Liver (tissue), 9 donors: ENCODE data around the gene OSBPL9. TPM values are rescaled to one million over a fixed set of nuclear protein-coding genes. Genes with fewer than 3 reads are reported as not detected.
A peak's percentile ranks its signal among the peaks of the same experiment; 100 is the strongest.

ENCODE experiments used
- DNase-seq: peaks from one replicate; pipeline ENCODE4 v3.0.0-alpha.2; 2017; ENCODE audit warnings: low spot score
- H3K27ac ChIP-seq, 2 donors: one replicate each; pipeline ENCODE4 v1.7.0; 2013; ENCODE audit warnings: inconsistent platforms in 2 of 2, low read length in 2 of 2, control low read depth in 1 of 2, low read depth in 1 of 2, mild to moderate bottlenecking in 1 of 2
- H3K27me3 ChIP-seq, 4 donors: one replicate each; pipeline versions ENCODE4 v1.6.1 to v1.7.0; 2013; ENCODE audit warnings: low read length in 3 of 4, inconsistent platforms in 1 of 4, mild to moderate bottlenecking in 1 of 4, moderate library complexity in 1 of 4; ENCODE audit not compliant: control insufficient read depth in 4 of 4, insufficient read depth in 4 of 4
- H3K36me3 ChIP-seq, 4 donors: one replicate each; pipeline versions ENCODE4 v1.6.1 to v1.7.0; 2013; ENCODE audit warnings: low read length in 3 of 4, mild to moderate bottlenecking in 3 of 4, low read depth in 1 of 4, moderate library complexity in 1 of 4; ENCODE audit not compliant: control insufficient read depth in 4 of 4, insufficient read depth in 3 of 4
- H3K4me1 ChIP-seq, 4 donors: one replicate each; pipeline versions ENCODE4 v1.6.1 to v1.7.0; 2013; ENCODE audit warnings: low read length in 3 of 4, mild to moderate bottlenecking in 3 of 4, moderate library complexity in 1 of 4; ENCODE audit not compliant: control insufficient read depth in 4 of 4, insufficient read depth in 4 of 4
- H3K4me3 ChIP-seq, 3 donors: one replicate each; pipeline versions ENCODE4 v1.6.1 to v1.7.0; 2013; ENCODE audit warnings: low read length in 3 of 3, control low read depth in 1 of 3, low read depth in 1 of 3, mild to moderate bottlenecking in 1 of 3
- H3K9ac ChIP-seq, 2 donors: one replicate each; pipeline ENCODE4 v1.7.0; 2013; ENCODE audit warnings: low read length in 2 of 2, mild to moderate bottlenecking in 2 of 2, moderate library complexity in 2 of 2, control low read depth in 1 of 2, low read depth in 1 of 2
- H3K9me3 ChIP-seq, 4 donors: one replicate each; pipeline versions ENCODE4 v1.6.1 to v1.7.0; 2013; ENCODE audit warnings: low read length in 3 of 4; ENCODE audit not compliant: control insufficient read depth in 4 of 4
- ATF3 ChIP-seq: IDR thresholded peaks from 2 replicates; pipeline ENCODE4 v1.6.1; 2016; ENCODE audit warnings: antibody characterized with exemption
- EGR1 ChIP-seq, 2 donors: IDR thresholded peaks; 2 replicates each; pipeline ENCODE4 v1.6.1; 2016 to 2018; ENCODE audit warnings: antibody characterized with exemption in 2 of 2, low read depth in 2 of 2
- FOXA1 ChIP-seq: IDR thresholded peaks from 2 replicates; pipeline ENCODE4 v1.6.1; 2016; ENCODE audit warnings: antibody characterized with exemption
- FOXA2 ChIP-seq: IDR thresholded peaks from 2 replicates; pipeline ENCODE4 v1.6.1; 2016; ENCODE audit warnings: antibody characterized with exemption
- GABPA ChIP-seq, 2 donors: IDR thresholded peaks in 1 of 2; conservative IDR thresholded peaks in 1 of 2; 2 replicates each; pipeline ENCODE4 v1.6.1; 2016; ENCODE audit warnings: antibody characterized with exemption in 2 of 2, mild to moderate bottlenecking in 1 of 2, moderate library complexity in 1 of 2
- HNF4A ChIP-seq, 2 donors: conservative IDR thresholded peaks; 2 replicates each; pipeline ENCODE4 v1.6.1; 2016; ENCODE audit warnings: antibody characterized with exemption in 2 of 2, mild to moderate bottlenecking in 2 of 2
- HNF4G ChIP-seq: IDR thresholded peaks from 2 replicates; pipeline ENCODE4 v1.6.1; 2016; ENCODE audit warnings: antibody characterized with exemption
- JUND ChIP-seq, 2 donors: IDR thresholded peaks; 2 replicates each; pipeline ENCODE4 v1.6.1; 2016; ENCODE audit warnings: antibody characterized with exemption in 2 of 2
- NR2F2 ChIP-seq: IDR thresholded peaks from 2 replicates; pipeline ENCODE4 v1.6.1; 2016; ENCODE audit warnings: antibody characterized with exemption
- RAD21 ChIP-seq, 2 donors: IDR thresholded peaks; 2 replicates each; pipeline ENCODE4 v1.6.1; 2016; ENCODE audit warnings: antibody characterized with exemption in 2 of 2, mild to moderate bottlenecking in 2 of 2
- RXRA ChIP-seq, 2 donors: IDR thresholded peaks; 2 replicates each; pipeline ENCODE4 v1.6.1; 2017 to 2018; ENCODE audit warnings: antibody characterized with exemption in 2 of 2, mild to moderate bottlenecking in 1 of 2
- SP1 ChIP-seq: IDR thresholded peaks from 2 replicates; pipeline ENCODE4 v1.6.1; 2018; ENCODE audit warnings: antibody characterized with exemption, mild to moderate bottlenecking
- TAF1 ChIP-seq: conservative IDR thresholded peaks from 2 replicates; pipeline ENCODE4 v1.6.1; 2016; ENCODE audit warnings: antibody characterized with exemption, mild to moderate bottlenecking
- YY1 ChIP-seq: IDR thresholded peaks from 2 replicates; pipeline ENCODE4 v1.6.1; 2016; ENCODE audit warnings: antibody characterized with exemption, mild to moderate bottlenecking
- WGBS: extraction: QIAGEN DNeasy Blood & Tissue Kit; methylation state at CpG from one replicate; pipeline ENCODE4 v1.1.7; 2013; 5-methylcytosine and 5-hydroxymethylcytosine counted together
- polyA plus RNA-seq, 2 donors: library from polyadenylated mRNA; stranded (reverse) in 1 of 2; unstranded in 1 of 2; fragments of 200-250 nt in 1 of 2; fragments of >200 nt in 1 of 2; fragmentation: Nextera tagmentation in 1 of 2; extraction: Ambion mirVana in 1 of 2; gene quantifications; one replicate each; pipeline versions ENCODE4 v1.2.1 to v1.2.3, GENCODE V29; 2013 to 2015
- total RNA-seq, 2 donors: library from RNA; depleted of rRNA; stranded (reverse); fragments of >200 nt; gene quantifications; one replicate each; pipeline ENCODE4 v1.2.3, GENCODE V29; 2014
- TF ChIP-seq, protein P1 (sequence below): fragments of 150-350 bp; IDR thresholded peaks from 2 replicates; pipeline ENCODE4 v1.5.1; 2017; ENCODE audit warnings: improper control_type of control experiment, low read depth, low read length; ENCODE audit not compliant: missing input control
- TF ChIP-seq, protein P2 (sequence below): IDR thresholded peaks from 2 replicates; pipeline ENCODE4 v1.6.1; 2016; ENCODE audit warnings: antibody characterized with exemption
- TF ChIP-seq, protein P3 (sequence below): IDR thresholded peaks from 2 replicates; pipeline ENCODE4 v1.6.1; 2016; ENCODE audit warnings: antibody characterized with exemption, mild to moderate bottlenecking
- TF ChIP-seq, protein P4 (sequence below): IDR thresholded peaks from 2 replicates; pipeline ENCODE4 v1.6.1; 2016; ENCODE audit warnings: antibody characterized with exemption
- donor health status: healthy.
- donor health status: healthy.
- donor health status: healthy.
- donor health status: healthy.
- donor health status: healthy.

Gene OSBPL9
- total and polyA plus RNA-seq, 4 donors, result 52.1 to 129 (median 60.4) TPM

DNA sequence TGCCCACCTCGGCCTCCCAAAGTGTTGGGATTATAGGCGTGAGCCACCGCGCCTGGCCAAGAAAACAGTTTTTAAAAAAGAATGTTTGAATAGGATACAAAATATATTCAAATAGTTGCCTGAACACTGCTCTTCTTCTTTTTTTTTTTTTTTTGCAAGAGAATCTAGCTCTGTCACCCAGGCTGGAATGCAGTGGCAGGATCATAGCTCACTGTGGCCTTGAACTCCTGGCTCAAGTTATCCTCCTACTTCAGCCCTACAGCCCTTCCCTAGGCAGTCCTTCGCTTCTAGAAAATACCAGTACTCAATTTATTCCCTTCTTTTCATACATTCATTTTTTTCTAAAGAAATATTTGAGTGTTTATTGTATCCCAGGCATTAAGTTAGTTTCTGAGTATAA lies 67.9 kb downstream of the OSBPL9 start:
- Histone ChIP-seq H3K27me3 (no peaks in the 10 kb centered on the region), H3K9ac (no peak overlapping the region), H3K9me3 (no peaks in the 10 kb centered on the region), H3K4me1 (peaks cover 8 to 23% (median 11%) of the 10 kb centered on the region in 4 donors), H3K27ac (no peak overlapping the region), H3K4me3 (no peak overlapping the region), H3K36me3 (no peaks in the 10 kb centered on the region)
- WGBS, result 98% methylated on average over 5 of the region's 5 CpGs
- DNase-seq, result no peak
- TF ChIP-seq RXRA (IDR thresholded peaks at IDR 0.05), result peak in 1 of 2 donors; percentile 5
- no peak for TF ChIP-seq JUND (IDR thresholded peaks at IDR 0.05)
- no peak for TF ChIP-seq FOXA1
- TF ChIP-seq, protein P1, sequence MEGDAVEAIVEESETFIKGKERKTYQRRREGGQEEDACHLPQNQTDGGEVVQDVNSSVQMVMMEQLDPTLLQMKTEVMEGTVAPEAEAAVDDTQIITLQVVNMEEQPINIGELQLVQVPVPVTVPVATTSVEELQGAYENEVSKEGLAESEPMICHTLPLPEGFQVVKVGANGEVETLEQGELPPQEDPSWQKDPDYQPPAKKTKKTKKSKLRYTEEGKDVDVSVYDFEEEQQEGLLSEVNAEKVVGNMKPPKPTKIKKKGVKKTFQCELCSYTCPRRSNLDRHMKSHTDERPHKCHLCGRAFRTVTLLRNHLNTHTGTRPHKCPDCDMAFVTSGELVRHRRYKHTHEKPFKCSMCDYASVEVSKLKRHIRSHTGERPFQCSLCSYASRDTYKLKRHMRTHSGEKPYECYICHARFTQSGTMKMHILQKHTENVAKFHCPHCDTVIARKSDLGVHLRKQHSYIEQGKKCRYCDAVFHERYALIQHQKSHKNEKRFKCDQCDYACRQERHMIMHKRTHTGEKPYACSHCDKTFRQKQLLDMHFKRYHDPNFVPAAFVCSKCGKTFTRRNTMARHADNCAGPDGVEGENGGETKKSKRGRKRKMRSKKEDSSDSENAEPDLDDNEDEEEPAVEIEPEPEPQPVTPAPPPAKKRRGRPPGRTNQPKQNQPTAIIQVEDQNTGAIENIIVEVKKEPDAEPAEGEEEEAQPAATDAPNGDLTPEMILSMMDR, result no peak
- no peak for TF ChIP-seq RAD21 (IDR thresholded peaks at IDR 0.05)
- no peak for TF ChIP-seq YY1
- TF ChIP-seq GABPA (IDR thresholded peaks at IDR 0.05 in 1 of 2, conservative IDR thresholded peaks at IDR 0.05 in 1 of 2), result no peak
- TF ChIP-seq, protein P2, sequence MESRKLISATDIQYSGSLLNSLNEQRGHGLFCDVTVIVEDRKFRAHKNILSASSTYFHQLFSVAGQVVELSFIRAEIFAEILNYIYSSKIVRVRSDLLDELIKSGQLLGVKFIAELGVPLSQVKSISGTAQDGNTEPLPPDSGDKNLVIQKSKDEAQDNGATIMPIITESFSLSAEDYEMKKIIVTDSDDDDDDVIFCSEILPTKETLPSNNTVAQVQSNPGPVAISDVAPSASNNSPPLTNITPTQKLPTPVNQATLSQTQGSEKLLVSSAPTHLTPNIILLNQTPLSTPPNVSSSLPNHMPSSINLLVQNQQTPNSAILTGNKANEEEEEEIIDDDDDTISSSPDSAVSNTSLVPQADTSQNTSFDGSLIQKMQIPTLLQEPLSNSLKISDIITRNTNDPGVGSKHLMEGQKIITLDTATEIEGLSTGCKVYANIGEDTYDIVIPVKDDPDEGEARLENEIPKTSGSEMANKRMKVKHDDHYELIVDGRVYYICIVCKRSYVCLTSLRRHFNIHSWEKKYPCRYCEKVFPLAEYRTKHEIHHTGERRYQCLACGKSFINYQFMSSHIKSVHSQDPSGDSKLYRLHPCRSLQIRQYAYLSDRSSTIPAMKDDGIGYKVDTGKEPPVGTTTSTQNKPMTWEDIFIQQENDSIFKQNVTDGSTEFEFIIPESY, result no peak

DNA sequence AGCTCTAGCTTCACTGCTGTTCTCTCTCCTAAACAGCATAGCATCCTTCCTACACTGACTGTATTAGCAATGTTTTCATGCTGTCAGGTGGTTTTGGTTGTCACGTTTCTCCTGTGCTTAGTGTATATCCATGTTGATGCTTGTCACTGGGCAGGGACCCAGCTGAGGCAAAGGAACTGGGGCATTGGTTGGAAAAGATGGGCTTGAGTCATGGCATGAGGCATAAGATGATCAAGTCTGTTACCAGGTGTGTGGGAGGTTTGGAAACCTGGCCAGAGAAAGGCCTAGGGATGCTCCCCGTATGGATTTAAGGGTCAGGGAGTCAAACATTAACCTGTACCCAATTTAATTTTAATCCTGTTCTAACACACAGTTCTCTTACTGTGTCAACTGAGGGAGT lies 69.6 kb downstream of the OSBPL9 start:
- 31% methylated on average over 2 of the region's 2 CpGs for WGBS
- H3K9ac ChIP-seq, result no peak overlapping the region
- H3K4me3 ChIP-seq, result no peak overlapping the region
- H3K27ac ChIP-seq, result peak overlapping the region; percentile 2 to 71
- no peaks in the 10 kb centered on the region for H3K27me3 ChIP-seq
- TF ChIP-seq NR2F2 (no peak), RAD21 (IDR thresholded peaks at IDR 0.05) (no peak), GABPA (IDR thresholded peaks at IDR 0.05 in 1 of 2, conservative IDR thresholded peaks at IDR 0.05 in 1 of 2) (no peak), SP1 (no peak), ATF3 (no peak), FOXA2 (no peak), JUND (IDR thresholded peaks at IDR 0.05) (no peak), HNF4G (no peak), TAF1 (no peak), RXRA (IDR thresholded peaks at IDR 0.05) (peak in 1 of 2 donors; percentile 50), FOXA1 (no peak), HNF4A (conservative IDR thresholded peaks at IDR 0.05) (peak; percentile 20 to 30), EGR1 (IDR thresholded peaks at IDR 0.05; ENCODE audit: low read depth in 2 of 2) (no peak), YY1 (peak; percentile 56)
- TF ChIP-seq, protein P3, sequence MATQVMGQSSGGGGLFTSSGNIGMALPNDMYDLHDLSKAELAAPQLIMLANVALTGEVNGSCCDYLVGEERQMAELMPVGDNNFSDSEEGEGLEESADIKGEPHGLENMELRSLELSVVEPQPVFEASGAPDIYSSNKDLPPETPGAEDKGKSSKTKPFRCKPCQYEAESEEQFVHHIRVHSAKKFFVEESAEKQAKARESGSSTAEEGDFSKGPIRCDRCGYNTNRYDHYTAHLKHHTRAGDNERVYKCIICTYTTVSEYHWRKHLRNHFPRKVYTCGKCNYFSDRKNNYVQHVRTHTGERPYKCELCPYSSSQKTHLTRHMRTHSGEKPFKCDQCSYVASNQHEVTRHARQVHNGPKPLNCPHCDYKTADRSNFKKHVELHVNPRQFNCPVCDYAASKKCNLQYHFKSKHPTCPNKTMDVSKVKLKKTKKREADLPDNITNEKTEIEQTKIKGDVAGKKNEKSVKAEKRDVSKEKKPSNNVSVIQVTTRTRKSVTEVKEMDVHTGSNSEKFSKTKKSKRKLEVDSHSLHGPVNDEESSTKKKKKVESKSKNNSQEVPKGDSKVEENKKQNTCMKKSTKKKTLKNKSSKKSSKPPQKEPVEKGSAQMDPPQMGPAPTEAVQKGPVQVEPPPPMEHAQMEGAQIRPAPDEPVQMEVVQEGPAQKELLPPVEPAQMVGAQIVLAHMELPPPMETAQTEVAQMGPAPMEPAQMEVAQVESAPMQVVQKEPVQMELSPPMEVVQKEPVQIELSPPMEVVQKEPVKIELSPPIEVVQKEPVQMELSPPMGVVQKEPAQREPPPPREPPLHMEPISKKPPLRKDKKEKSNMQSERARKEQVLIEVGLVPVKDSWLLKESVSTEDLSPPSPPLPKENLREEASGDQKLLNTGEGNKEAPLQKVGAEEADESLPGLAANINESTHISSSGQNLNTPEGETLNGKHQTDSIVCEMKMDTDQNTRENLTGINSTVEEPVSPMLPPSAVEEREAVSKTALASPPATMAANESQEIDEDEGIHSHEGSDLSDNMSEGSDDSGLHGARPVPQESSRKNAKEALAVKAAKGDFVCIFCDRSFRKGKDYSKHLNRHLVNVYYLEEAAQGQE, result no peak
- TF ChIP-seq, protein P4, sequence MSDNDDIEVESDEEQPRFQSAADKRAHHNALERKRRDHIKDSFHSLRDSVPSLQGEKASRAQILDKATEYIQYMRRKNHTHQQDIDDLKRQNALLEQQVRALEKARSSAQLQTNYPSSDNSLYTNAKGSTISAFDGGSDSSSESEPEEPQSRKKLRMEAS, result no peak
- TF ChIP-seq, protein P2, result no peak
- TF ChIP-seq, protein P1, result no peak
- H3K4me1 ChIP-seq, result peaks cover 9 to 27% (median 13%) of the 10 kb centered on the region in 4 donors
- H3K9me3 ChIP-seq, result no peaks in the 10 kb centered on the region
- H3K36me3 ChIP-seq, result no peaks in the 10 kb centered on the region
- DNase-seq, result no peak
